ENCODE measurements around the gene COA5.
A peak's percentile ranks its signal among the peaks of the same experiment; 100 is the strongest.

COA5 gene

GRCh38 chr2:98608116-98608961 lies at the start of gene COA5, which contains the start of gene UNC50:
Gene COA5 (minus strand): TSS chr2:98608512. CDS start chr2:98608405, 107 bp downstream.
Gene UNC50 (plus strand): TSS chr2:98608589. CDS start chr2:98609760, 1,171 bp downstream.
- peak; percentile 82 to 94 for DNase-seq (ENCODE audit: low spot score in 2 of 2)
- Mint-ChIP-seq H3K4me1 (peaks cover 61% of the 10 kb centered on the region), H3K27ac (peak within 1 kb of the TSS; percentile 97), H3K9me3 (no peaks in the 10 kb centered on the region), H3K4me3 (peak within 1 kb of the TSS; percentile 88), H3K36me3 (peaks cover 61% of the 10 kb centered on the region)
- ATAC-seq, result peak; percentile 96

- Mint-ChIP-seq H3K4me1 (peaks cover 68% of the 10 kb centered on the region), H3K9me3 (no peaks in the 10 kb centered on the region), H3K36me3 (peaks cover 37% of the 10 kb centered on the region), H3K4me3 (peak overlapping the region; percentile 72), H3K27ac (peak overlapping the region; percentile 90)
- DNase-seq (ENCODE audit: low spot score in 2 of 2), result peak in 1 of 2 donors; percentile 64
- peak; percentile 79 for ATAC-seq
These were observed 48.5 kb upstream of the COA5 start for GRCh38 chr2:98656800-98657199.

- Mint-ChIP-seq H3K27ac (peak overlapping the region; percentile 90), H3K4me1 (peaks cover 70% of the 10 kb centered on the region), H3K36me3 (peaks cover 31% of the 10 kb centered on the region), H3K4me3 (peak overlapping the region; percentile 72), H3K9me3 (no peaks in the 10 kb centered on the region)
- ATAC-seq (peak; percentile 80), DNase-seq (ENCODE audit: low spot score in 2 of 2) (no peak)
These were observed 46.6 kb upstream of the COA5 start for GRCh38 chr2:98654699-98655495.

- no peak for ATAC-seq
- Mint-ChIP-seq H3K9me3 (peaks cover 3% of the 10 kb centered on the region), H3K4me3 (peak overlapping the region; percentile 72), H3K4me1 (peaks cover 66% of the 10 kb centered on the region), H3K27ac (peak overlapping the region; percentile 90), H3K36me3 (peaks cover 49% of the 10 kb centered on the region)
- no peak for DNase-seq (ENCODE audit: low spot score in 2 of 2)
These were observed 42.7 kb upstream of the COA5 start for GRCh38 chr2:98650998-98651397.

- Mint-ChIP-seq H3K4me3 (peak overlapping the region; percentile 72), H3K4me1 (peaks cover 63% of the 10 kb centered on the region), H3K36me3 (peaks cover 55% of the 10 kb centered on the region), H3K27ac (peak overlapping the region; percentile 90), H3K9me3 (peaks cover 3% of the 10 kb centered on the region)
- DNase-seq (ENCODE audit: low spot score in 2 of 2) (no peak), ATAC-seq (no peak)
These were observed 41.7 kb upstream of the COA5 start for GRCh38 chr2:98649992-98650375.

- peaks cover 3% of the 10 kb centered on the region for H3K9me3 Mint-ChIP-seq
- H3K36me3 Mint-ChIP-seq, result peaks cover 55% of the 10 kb centered on the region
- peak overlapping the region; percentile 90 for H3K27ac Mint-ChIP-seq
- DNase-seq (ENCODE audit: low spot score in 2 of 2), result peak; percentile 68 to 89
- H3K4me1 Mint-ChIP-seq, result peaks cover 56% of the 10 kb centered on the region
- ATAC-seq, result peak; percentile 96
- peak overlapping the region; percentile 72 for H3K4me3 Mint-ChIP-seq
These were observed 41.1 kb upstream of the COA5 start for GRCh38 chr2:98649135-98649991.

GRCh38 chr2:98648451-98648850 lies 40.1 kb upstream of the COA5 start:
- H3K27ac Mint-ChIP-seq, result peak overlapping the region; percentile 90
- H3K9me3 Mint-ChIP-seq, result peaks cover 3% of the 10 kb centered on the region
- H3K36me3 Mint-ChIP-seq, result peaks cover 56% of the 10 kb centered on the region
- H3K4me1 Mint-ChIP-seq, result peaks cover 47% of the 10 kb centered on the region
- ATAC-seq, result no peak
- H3K4me3 Mint-ChIP-seq, result no peak overlapping the region
- no peak for DNase-seq (ENCODE audit: low spot score in 2 of 2)

GRCh38 chr2:98647636-98648035 lies 39.3 kb upstream of the COA5 start:
- peaks cover 52% of the 10 kb centered on the region for H3K36me3 Mint-ChIP-seq
- no peak for DNase-seq (ENCODE audit: low spot score in 2 of 2)
- peaks cover 39% of the 10 kb centered on the region for H3K4me1 Mint-ChIP-seq
- no peak overlapping the region for H3K27ac Mint-ChIP-seq
- H3K9me3 Mint-ChIP-seq, result peaks cover 3% of the 10 kb centered on the region
- H3K4me3 Mint-ChIP-seq, result no peak overlapping the region
- ATAC-seq, result no peak

- Mint-ChIP-seq H3K27ac (no peak overlapping the region), H3K9me3 (no peaks in the 10 kb centered on the region), H3K36me3 (peaks cover 79% of the 10 kb centered on the region)
These were observed 35.3 kb upstream of the COA5 start for GRCh38 chr2:98643496-98644100.

GRCh38 chr2:98637401-98638147 lies 29.3 kb upstream of the COA5 start:
- peak overlapping the region; percentile 51 for H3K4me3 Mint-ChIP-seq
- peak; percentile 28 to 77 for DNase-seq (ENCODE audit: low spot score in 2 of 2)
- peak; percentile 84 for ATAC-seq
- H3K27ac Mint-ChIP-seq, result peak overlapping the region; percentile 78
- H3K4me1 Mint-ChIP-seq, result peaks cover 41% of the 10 kb centered on the region
- H3K36me3 Mint-ChIP-seq, result peaks cover 84% of the 10 kb centered on the region
- no peaks in the 10 kb centered on the region for H3K9me3 Mint-ChIP-seq

More at GRCh38 chr2:98643496-98644100, 35.3 kb upstream of the COA5 start:
- DNase-seq (ENCODE audit: low spot score in 2 of 2), result peak in 1 of 2 donors; percentile 2
- H3K4me1 Mint-ChIP-seq, result peaks cover 8% of the 10 kb centered on the region
- ATAC-seq, result no peak
- H3K4me3 Mint-ChIP-seq, result no peak overlapping the region

- Mint-ChIP-seq H3K4me3 (peak overlapping the region; percentile 63), H3K27ac (peak overlapping the region; percentile 90), H3K36me3 (peaks cover 69% of the 10 kb centered on the region), H3K4me1 (peaks cover 42% of the 10 kb centered on the region), H3K9me3 (no peaks in the 10 kb centered on the region)
- ATAC-seq (peak; percentile 83), DNase-seq (ENCODE audit: low spot score in 2 of 2) (peak; percentile 38 to 82)
These were observed 26.2 kb upstream of the COA5 start for GRCh38 chr2:98634406-98635092.

GRCh38 chr2:98632351-98632750 lies 24.0 kb upstream of the COA5 start:
- DNase-seq (ENCODE audit: low spot score in 2 of 2) (peak in 1 of 2 donors; percentile 35), ATAC-seq (no peak)
- Mint-ChIP-seq H3K9me3 (no peaks in the 10 kb centered on the region), H3K36me3 (peaks cover 63% of the 10 kb centered on the region), H3K4me1 (peaks cover 35% of the 10 kb centered on the region), H3K4me3 (no peak overlapping the region), H3K27ac (peak overlapping the region; percentile 21)

GRCh38 chr2:98623657-98624056 lies 15.3 kb upstream of the COA5 start:
- peaks cover 76% of the 10 kb centered on the region for H3K36me3 Mint-ChIP-seq
- ATAC-seq (peak; percentile 34), DNase-seq (ENCODE audit: low spot score in 2 of 2) (no peak)
- peaks cover 35% of the 10 kb centered on the region for H3K4me1 Mint-ChIP-seq
- peak overlapping the region; percentile 23 for H3K27ac Mint-ChIP-seq
- no peak overlapping the region for H3K4me3 Mint-ChIP-seq
- H3K9me3 Mint-ChIP-seq, result no peaks in the 10 kb centered on the region

Measured in stimulated activated effector memory CD8-positive, alpha-beta T cell treated with anti-CD3 and anti-CD28 coated beads, Interleukin-12 subunit alpha, Interleukin-12 subunit beta, amount 100 ng/mL, for 72 hours (primary cell).